Nephron (organoid): Measurements from ENCODE around the gene KCNH8.

Source experiments
- H3K27ac Mint-ChIP-seq, 3 experiments: 2 replicates each; pipeline ENCODE4 v1.8.0; 2020; ENCODE audit warnings: mixed read lengths in 3 of 3, mild to moderate bottlenecking in 2 of 3, moderate library complexity in 1 of 3
- H3K27me3 Mint-ChIP-seq: 2 replicates; pipeline ENCODE4 v1.8.0; 2021; ENCODE audit warnings: low read depth, mild to moderate bottlenecking, moderate library complexity, mixed read lengths
- H3K36me3 Mint-ChIP-seq: 2 replicates; pipeline ENCODE4 v1.8.0; 2020; ENCODE audit warnings: low read depth, mixed read lengths
- H3K4me1 Mint-ChIP-seq: 2 replicates; pipeline ENCODE4 v1.8.0; 2020; ENCODE audit warnings: mixed read lengths
- H3K4me3 Mint-ChIP-seq, 3 experiments: 2 replicates each; pipeline ENCODE4 v1.8.0; 2020; ENCODE audit warnings: mild to moderate bottlenecking in 3 of 3, mixed read lengths in 3 of 3, moderate library complexity in 2 of 3
- H3K9me3 Mint-ChIP-seq: 2 replicates; pipeline ENCODE4 v1.8.0; 2020; ENCODE audit warnings: mixed read lengths
- CTCF ChIP-seq, 3 experiments: fragments of 200-600 bp; sonication (generic); IDR thresholded peaks; one replicate each; pipeline ENCODE4 v1.5.0; 2021; ENCODE audit warnings: antibody characterized with exemption in 3 of 3; ENCODE audit not compliant: unreplicated experiment in 3 of 3

The KCNH8 gene

DNA sequence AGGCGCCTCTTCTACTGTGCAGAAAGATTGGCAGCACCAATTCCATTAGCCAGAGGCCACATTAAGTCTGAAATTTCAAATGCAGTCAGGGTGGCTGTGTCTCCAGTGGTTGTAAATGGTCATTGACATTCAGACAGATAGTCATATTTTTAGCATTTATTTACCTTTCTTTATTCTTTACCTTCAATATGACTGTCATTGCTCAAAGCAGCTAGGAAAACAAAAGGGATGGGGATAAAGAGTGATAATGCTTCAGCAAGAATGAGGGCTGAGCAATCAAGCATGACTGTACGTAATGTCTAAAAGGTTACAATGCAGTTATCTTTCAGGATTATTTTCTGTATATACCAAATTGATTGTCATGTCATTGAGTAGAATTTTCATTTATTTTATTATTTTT, 425.3 kb downstream of the KCNH8 start:
- Mint-ChIP-seq H3K4me3 (no peak overlapping the region), H3K9me3 (peaks cover under 1% of the 10 kb centered on the region), H3K36me3 (no peaks in the 10 kb centered on the region), H3K4me1 (no peaks in the 10 kb centered on the region), H3K27ac (no peak overlapping the region), H3K27me3 (no peaks in the 10 kb centered on the region)
- no peak for TF ChIP-seq CTCF (IDR thresholded peaks at IDR 0.05; ENCODE audit: unreplicated experiment in 3 of 3)

- H3K4me1 Mint-ChIP-seq = no peaks in the 10 kb centered on the region
- TF ChIP-seq CTCF (IDR thresholded peaks at IDR 0.05; ENCODE audit: unreplicated experiment in 3 of 3) = no peak
- H3K9me3 Mint-ChIP-seq = no peaks in the 10 kb centered on the region
- H3K4me3 Mint-ChIP-seq = no peak overlapping the region
- H3K27ac Mint-ChIP-seq = no peak overlapping the region
- H3K36me3 Mint-ChIP-seq = no peaks in the 10 kb centered on the region
- H3K27me3 Mint-ChIP-seq = no peaks in the 10 kb centered on the region
Observed at GRCh38 chr3:19574268-19574667, 426.0 kb downstream of the KCNH8 start.

DNA sequence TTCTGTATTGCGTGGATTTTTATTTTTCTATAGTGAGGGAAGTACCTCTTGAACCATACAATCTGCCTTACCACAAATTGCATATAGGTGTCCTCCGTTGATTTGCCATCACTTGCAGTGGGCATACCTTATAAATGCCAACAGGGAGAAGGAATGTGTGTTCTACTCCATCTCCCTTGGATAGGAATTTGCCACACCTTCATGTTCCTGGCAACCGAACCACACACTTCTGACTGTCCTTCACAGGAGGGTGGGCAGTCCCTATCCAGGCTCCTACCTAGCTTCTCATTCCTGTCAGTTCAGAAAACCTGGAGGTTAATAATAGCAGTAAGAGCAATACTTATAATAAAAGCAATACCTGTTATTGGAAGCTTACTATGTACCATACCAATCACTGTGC, 428.0 kb downstream of the KCNH8 start:
- no peaks in the 10 kb centered on the region for H3K27me3 Mint-ChIP-seq
- no peak overlapping the region for H3K27ac Mint-ChIP-seq
- H3K9me3 Mint-ChIP-seq = no peaks in the 10 kb centered on the region
- H3K4me3 Mint-ChIP-seq = no peak overlapping the region
- H3K4me1 Mint-ChIP-seq = no peaks in the 10 kb centered on the region
- TF ChIP-seq CTCF (IDR thresholded peaks at IDR 0.05; ENCODE audit: unreplicated experiment in 3 of 3) = no peak
- no peaks in the 10 kb centered on the region for H3K36me3 Mint-ChIP-seq
